ENCODE data around the gene CCT8.
A peak's percentile ranks its signal among the peaks of the same experiment; 100 is the strongest.
"Not testable (repeated sequence)": the region's sequence is repeated elsewhere in the genome, so short reads cannot be mapped to it uniquely, and the experiment has no call there.

Gene CCT8

GRCh38 chr21:29029524-29029923 lies 43.9 kb downstream of the CCT8 start:
- no peak for DNase-seq (ENCODE audit: extremely low spot score)
- ChIA-PET CTCF (interaction anchor here (1.1 to 2.0 kb wide), 3 partner anchors 9 to 40 kb away, joined by 4 to 6 read pairs (median 6); no protein-coding TSS in a partner anchor), POLR2A (no interaction called here)
- TF ChIP-seq CTCF (IDR thresholded peaks at IDR 0.05; ENCODE audit: control extremely low read depth, extremely low read depth, low read depth, missing control alignments), result no peak

DNA sequence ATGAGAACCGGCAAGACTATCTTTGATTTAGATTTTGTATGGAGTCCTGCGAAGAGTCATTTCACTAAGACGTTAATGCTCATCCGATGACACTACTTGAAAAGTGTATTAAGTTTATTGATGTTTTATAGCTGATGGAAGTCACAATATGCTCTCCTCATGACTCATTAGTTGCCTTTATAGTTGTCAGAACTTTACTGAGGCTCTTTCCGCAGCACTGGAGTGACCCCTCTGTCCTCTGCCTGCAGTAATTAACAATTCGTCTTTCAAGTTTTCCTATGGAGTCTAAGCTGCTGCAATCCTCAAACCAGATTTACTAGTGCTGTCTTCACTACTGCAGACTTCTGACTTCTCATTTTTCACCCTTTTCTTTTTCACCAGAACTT lies 48.1 kb downstream of the CCT8 start:
- no peak for DNase-seq (ENCODE audit: extremely low spot score)
- no peak for TF ChIP-seq CTCF (IDR thresholded peaks at IDR 0.05; ENCODE audit: control extremely low read depth, extremely low read depth, low read depth, missing control alignments)
- ChIA-PET POLR2A (interaction anchor here (0.8 to 2.1 kb wide), 3 partner anchors 23 to 275 kb away, joined by 3 to 13 read pairs (median 3); no protein-coding TSS in a partner anchor), CTCF (interaction anchor here (0.9 to 2.2 kb wide), 4 partner anchors 23 to 208 kb away, joined by 3 to 7 read pairs (median 3); no protein-coding TSS in a partner anchor)

- POLR2A ChIA-PET, result interaction anchor here (0.6 to 2.1 kb wide), 4 partner anchors 11 to 276 kb away, joined by 3 to 13 read pairs (median 3); no protein-coding TSS in a partner anchor
- no peak for TF ChIP-seq CTCF (IDR thresholded peaks at IDR 0.05; ENCODE audit: control extremely low read depth, extremely low read depth, low read depth, missing control alignments)
- CTCF ChIA-PET, result interaction anchor here (0.7 to 2.2 kb wide), 10 partner anchors 10 to 275 kb away, joined by 3 to 7 read pairs (median 3); no protein-coding TSS in a partner anchor
- DNase-seq (ENCODE audit: extremely low spot score), result peak; percentile 98
Measured at GRCh38 chr21:29024474-29025327, 48.7 kb downstream of the CCT8 start, which contains the start of gene USP16. Gene USP16 (plus strand): TSS chr21:29024668. CDS start chr21:29027914, 3,246 bp downstream.

GRCh38 chr21:29022166-29022565 lies 51.3 kb downstream of the CCT8 start:
- no peak for TF ChIP-seq CTCF (IDR thresholded peaks at IDR 0.05; ENCODE audit: control extremely low read depth, extremely low read depth, low read depth, missing control alignments)
- ChIA-PET POLR2A (interaction anchor here (1.1 to 2.6 kb wide), 2 partner anchors 9 to 19 kb away, joined by 5 to 12 read pairs; no protein-coding TSS in a partner anchor), CTCF (interaction anchor here (1.4 to 2.4 kb wide), 3 partner anchors 9 to 32 kb away, joined by 3 to 6 read pairs (median 6); no protein-coding TSS in a partner anchor)
- DNase-seq (ENCODE audit: extremely low spot score), result no peak

DNA sequence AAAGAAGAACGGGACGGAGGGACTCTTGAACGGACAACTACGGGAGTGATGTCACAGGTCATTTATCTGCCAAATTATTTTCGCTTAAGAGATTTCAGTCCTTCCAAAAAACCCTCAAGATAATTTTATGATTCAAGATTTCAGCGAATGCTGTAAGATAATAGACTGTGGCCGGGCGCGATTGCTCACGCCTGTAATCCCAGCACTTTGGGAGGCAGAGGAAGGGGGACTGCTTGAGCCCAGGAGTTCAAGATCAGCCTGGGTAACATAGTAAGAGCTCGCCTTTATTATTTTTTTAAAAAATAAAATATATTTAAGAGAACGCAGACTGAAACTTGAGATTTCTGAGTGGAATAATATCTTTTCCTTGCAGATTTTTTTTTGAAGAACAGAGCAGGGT lies 54.9 kb downstream of the CCT8 start:
- ChIA-PET POLR2A (interaction anchor here (1.0 kb wide), 2 partner anchors 16 to 26 kb away, joined by 4 to 6 read pairs; partner anchors contain the start of gene LTN1), CTCF (interaction anchor here (1.1 to 1.7 kb wide), 4 partner anchors 9 to 26 kb away, joined by 3 to 6 read pairs (median 3); partner anchors contain the start of gene LTN1)
- DNase-seq (ENCODE audit: extremely low spot score), result no peak
- TF ChIP-seq CTCF (IDR thresholded peaks at IDR 0.05; ENCODE audit: control extremely low read depth, extremely low read depth, low read depth, missing control alignments), result no peak

DNA sequence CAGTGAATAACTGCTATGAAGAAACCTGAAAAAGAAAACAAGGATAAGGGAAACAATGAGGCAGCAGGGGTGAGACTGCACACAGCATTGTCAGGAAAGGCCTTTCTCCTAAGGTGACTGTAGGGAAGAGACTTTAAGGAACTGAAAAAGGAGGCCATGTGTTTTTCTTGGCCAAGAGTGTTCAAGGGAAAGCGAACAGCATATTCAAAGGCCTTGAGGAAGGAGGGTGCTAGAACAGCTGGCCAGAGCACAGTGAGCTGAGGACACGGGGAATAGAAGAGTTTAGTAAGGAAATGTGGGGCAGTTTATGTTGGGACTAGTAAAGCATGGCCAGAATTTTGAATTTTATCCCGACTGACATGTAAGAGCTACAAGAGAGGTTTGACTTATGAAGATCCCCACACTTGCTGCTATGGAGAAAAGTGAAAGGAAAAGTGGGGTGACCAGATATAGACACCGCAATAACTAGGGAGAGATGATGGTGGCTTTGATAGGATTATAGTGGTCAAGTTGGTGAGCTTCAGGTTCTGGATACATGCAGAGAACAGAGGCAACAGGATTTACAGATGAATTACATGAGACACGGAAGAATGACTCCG lies 55.7 kb downstream of the CCT8 start:
- ChIA-PET CTCF (interaction anchor here (0.9 to 1.7 kb wide), 3 partner anchors 10 to 20 kb away, joined by 3 to 6 read pairs (median 4); no protein-coding TSS in a partner anchor), POLR2A (no interaction called here)
- DNase-seq (ENCODE audit: extremely low spot score), result peak; percentile 22
- TF ChIP-seq CTCF (IDR thresholded peaks at IDR 0.05; ENCODE audit: control extremely low read depth, extremely low read depth, low read depth, missing control alignments), result no peak

- CTCF ChIA-PET; POLR2A ChIA-PET; DNase-seq (ENCODE audit: extremely low spot score): not testable (repeated sequence)
Measured at GRCh38 chr21:29011236-29011635, 62.2 kb downstream of the CCT8 start.
